ENCODE measurements around the gene EIF2S2. TPM values are rescaled to one million over a fixed set of nuclear protein-coding genes. Genes with fewer than 3 reads are reported as not detected.

Gene EIF2S2
- total RNA-seq, 1 experiment from 2014 or later = 124 TPM

DNA sequence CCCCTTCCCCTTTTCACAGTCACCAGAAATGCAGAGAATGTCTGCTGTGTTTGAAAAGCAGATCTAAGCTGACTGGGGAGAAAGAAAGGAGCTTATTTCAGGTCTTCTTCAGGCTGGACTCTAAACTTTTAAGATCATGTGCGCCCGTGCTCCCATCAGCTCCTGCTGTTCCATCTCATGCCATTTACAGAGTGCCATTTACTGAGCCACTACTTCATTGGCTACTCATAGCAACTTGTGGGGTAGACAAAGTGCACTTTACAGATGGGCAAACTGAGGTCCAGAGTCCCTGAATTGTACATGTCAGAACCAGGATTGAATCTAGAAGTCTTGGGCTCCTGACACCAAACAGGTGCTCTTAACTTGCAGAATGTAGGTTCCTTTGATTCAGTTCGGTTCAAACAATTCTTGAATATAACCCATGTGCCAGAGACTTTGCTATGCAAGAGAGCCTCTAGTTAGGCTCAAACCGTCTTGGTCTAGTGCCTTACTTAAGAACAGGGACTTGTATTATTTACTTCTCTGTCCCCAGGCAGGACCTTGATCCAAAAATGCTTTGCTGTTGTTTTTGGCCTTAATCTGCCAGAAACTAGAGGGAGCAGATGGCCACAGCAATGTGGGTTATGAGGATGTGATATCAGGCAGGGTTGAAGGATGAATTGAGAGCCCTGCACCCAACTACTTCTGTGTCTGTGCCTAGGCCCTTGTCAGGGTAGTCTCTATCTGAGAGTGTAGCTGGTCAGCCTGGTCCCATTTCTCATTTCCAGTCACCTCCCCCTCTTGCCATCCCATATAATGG is 61.9 kb downstream of the EIF2S2 start:
- DNase-seq (ENCODE audit: low spot score) = no peak
- no peaks in the 10 kb centered on the region for H3K27me3 Mint-ChIP-seq (ENCODE audit: low read depth)
- ChIA-PET POLR2A (no interaction called here), CTCF (interaction anchor here (1.5 to 1.7 kb wide), 2 partner anchors 19 to 187 kb away, joined by 3 to 5 read pairs; no protein-coding TSS in a partner anchor)
- no peak overlapping the region for H3K27ac Mint-ChIP-seq
- peaks cover 52% of the 10 kb centered on the region for H3K4me1 Mint-ChIP-seq
- 0 out of 2 replicates have a peak, but pooled peaks cover 2% of the 10 kb centered on the region for H3K36me3 Mint-ChIP-seq
- ATAC-seq = no peak
- no peaks in the 10 kb centered on the region for H3K9me3 Mint-ChIP-seq
- TF ChIP-seq ZNF317 (CRISPR knock-in tag; IDR thresholded peaks at IDR 0.05; ENCODE audit: borderline replicate concordance, low read depth) = no peak
- no peak for TF ChIP-seq ZBTB21 (CRISPR knock-in tag; IDR thresholded peaks at IDR 0.05; ENCODE audit: borderline replicate concordance)
- TF ChIP-seq GABPB1 (CRISPR knock-in tag; IDR thresholded peaks at IDR 0.05) = no peak
- no peak for TF ChIP-seq GRHL2 (CRISPR knock-in tag; IDR thresholded peaks at IDR 0.05; ENCODE audit: insufficient replicate concordance, severe bottlenecking)
- TF ChIP-seq, protein P1, sequence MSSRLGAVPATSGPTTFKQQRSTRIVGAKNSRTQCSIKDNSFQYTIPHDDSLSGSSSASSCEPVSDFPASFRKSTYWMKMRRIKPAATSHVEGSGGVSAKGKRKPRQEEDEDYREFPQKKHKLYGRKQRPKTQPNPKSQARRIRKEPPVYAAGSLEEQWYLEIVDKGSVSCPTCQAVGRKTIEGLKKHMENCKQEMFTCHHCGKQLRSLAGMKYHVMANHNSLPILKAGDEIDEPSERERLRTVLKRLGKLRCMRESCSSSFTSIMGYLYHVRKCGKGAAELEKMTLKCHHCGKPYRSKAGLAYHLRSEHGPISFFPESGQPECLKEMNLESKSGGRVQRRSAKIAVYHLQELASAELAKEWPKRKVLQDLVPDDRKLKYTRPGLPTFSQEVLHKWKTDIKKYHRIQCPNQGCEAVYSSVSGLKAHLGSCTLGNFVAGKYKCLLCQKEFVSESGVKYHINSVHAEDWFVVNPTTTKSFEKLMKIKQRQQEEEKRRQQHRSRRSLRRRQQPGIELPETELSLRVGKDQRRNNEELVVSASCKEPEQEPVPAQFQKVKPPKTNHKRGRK (CRISPR knock-in tag; IDR thresholded peaks at IDR 0.05; ENCODE audit: borderline replicate concordance) = no peak
- TF ChIP-seq, protein P2, sequence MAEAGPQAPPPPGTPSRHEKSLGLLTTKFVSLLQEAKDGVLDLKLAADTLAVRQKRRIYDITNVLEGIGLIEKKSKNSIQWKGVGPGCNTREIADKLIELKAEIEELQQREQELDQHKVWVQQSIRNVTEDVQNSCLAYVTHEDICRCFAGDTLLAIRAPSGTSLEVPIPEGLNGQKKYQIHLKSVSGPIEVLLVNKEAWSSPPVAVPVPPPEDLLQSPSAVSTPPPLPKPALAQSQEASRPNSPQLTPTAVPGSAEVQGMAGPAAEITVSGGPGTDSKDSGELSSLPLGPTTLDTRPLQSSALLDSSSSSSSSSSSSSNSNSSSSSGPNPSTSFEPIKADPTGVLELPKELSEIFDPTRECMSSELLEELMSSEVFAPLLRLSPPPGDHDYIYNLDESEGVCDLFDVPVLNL (CRISPR knock-in tag; IDR thresholded peaks at IDR 0.05; ENCODE audit: borderline replicate concordance, low read depth) = no peak
- TF ChIP-seq, protein P3, sequence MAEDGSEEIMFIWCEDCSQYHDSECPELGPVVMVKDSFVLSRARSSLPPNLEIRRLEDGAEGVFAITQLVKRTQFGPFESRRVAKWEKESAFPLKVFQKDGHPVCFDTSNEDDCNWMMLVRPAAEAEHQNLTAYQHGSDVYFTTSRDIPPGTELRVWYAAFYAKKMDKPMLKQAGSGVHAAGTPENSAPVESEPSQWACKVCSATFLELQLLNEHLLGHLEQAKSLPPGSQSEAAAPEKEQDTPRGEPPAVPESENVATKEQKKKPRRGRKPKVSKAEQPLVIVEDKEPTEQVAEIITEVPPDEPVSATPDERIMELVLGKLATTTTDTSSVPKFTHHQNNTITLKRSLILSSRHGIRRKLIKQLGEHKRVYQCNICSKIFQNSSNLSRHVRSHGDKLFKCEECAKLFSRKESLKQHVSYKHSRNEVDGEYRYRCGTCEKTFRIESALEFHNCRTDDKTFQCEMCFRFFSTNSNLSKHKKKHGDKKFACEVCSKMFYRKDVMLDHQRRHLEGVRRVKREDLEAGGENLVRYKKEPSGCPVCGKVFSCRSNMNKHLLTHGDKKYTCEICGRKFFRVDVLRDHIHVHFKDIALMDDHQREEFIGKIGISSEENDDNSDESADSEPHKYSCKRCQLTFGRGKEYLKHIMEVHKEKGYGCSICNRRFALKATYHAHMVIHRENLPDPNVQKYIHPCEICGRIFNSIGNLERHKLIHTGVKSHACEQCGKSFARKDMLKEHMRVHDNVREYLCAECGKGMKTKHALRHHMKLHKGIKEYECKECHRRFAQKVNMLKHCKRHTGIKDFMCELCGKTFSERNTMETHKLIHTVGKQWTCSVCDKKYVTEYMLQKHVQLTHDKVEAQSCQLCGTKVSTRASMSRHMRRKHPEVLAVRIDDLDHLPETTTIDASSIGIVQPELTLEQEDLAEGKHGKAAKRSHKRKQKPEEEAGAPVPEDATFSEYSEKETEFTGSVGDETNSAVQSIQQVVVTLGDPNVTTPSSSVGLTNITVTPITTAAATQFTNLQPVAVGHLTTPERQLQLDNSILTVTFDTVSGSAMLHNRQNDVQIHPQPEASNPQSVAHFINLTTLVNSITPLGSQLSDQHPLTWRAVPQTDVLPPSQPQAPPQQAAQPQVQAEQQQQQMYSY (CRISPR knock-in tag; IDR thresholded peaks at IDR 0.05) = no peak
- H3K4me3 Mint-ChIP-seq = no peak overlapping the region

- H3K4me3 Mint-ChIP-seq = no peak overlapping the region
- H3K27me3 Mint-ChIP-seq (ENCODE audit: low read depth) = no peaks in the 10 kb centered on the region
- no peak for TF ChIP-seq MYBL2 (CRISPR knock-in tag; IDR thresholded peaks at IDR 0.05)
- TF ChIP-seq FOXK1 (CRISPR knock-in tag; IDR thresholded peaks at IDR 0.05) = no peak
- ChIA-PET POLR2A (no interaction called here), CTCF (interaction anchor here (1.5 kb wide), 1 partner anchor 186 kb away, joined by 3 read pairs; no protein-coding TSS in a partner anchor)
- H3K4me1 Mint-ChIP-seq = peaks cover 54% of the 10 kb centered on the region
- no peaks in the 10 kb centered on the region for H3K9me3 Mint-ChIP-seq
- ATAC-seq (no peak), DNase-seq (ENCODE audit: low spot score) (no peak)
- H3K36me3 Mint-ChIP-seq = 0 out of 2 replicates have a peak, but pooled peaks cover 2% of the 10 kb centered on the region
- H3K27ac Mint-ChIP-seq = no peak overlapping the region
These were observed 62.7 kb downstream of the EIF2S2 start for GRCh38 chr20:34049389-34049788.

DNA sequence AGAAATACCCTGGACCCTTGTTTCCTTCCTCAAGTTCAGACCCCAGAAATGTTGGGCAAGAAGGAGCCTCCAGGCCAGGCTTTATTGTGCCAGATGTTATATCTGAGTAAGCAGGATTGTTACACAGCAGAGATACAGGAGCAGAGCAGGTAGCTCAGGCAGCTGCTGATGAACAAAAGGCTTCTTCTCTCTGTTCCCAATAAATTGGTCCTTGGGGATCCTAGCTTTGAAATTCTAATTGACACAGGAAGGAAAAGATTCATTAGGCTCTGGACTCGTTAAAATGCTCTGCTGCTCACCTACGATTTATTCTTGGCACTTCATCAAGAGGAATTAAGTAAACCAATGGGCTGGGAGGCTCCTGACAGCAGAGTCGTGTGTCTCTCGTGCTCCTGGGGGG is 64.1 kb downstream of the EIF2S2 start:
- CTCF ChIA-PET = interaction anchor here (0.6 to 1.2 kb wide), 2 partner anchors 22 to 155 kb away, joined by 5 to 6 read pairs; no protein-coding TSS in a partner anchor
- TF ChIP-seq SMAD3 (CRISPR knock-in tag; IDR thresholded peaks at IDR 0.05; ENCODE audit: borderline replicate concordance) (no peak), NFYB (CRISPR knock-in tag; conservative IDR thresholded peaks at IDR 0.05; ENCODE audit: low read depth) (no peak), CDX4 (CRISPR knock-in tag; IDR thresholded peaks at IDR 0.05; ENCODE audit: borderline replicate concordance) (no peak), PRRX2 (CRISPR knock-in tag; IDR thresholded peaks at IDR 0.05) (no peak), GTF2I (CRISPR knock-in tag; conservative IDR thresholded peaks at IDR 0.05) (no peak), ESRRA (CRISPR knock-in tag; IDR thresholded peaks at IDR 0.05; ENCODE audit: borderline replicate concordance) (no peak), ATF1 (CRISPR knock-in tag; IDR thresholded peaks at IDR 0.05) (no peak), KAT7 (CRISPR knock-in tag; IDR thresholded peaks at IDR 0.05; ENCODE audit: borderline replicate concordance) (no peak), MYBL2 (CRISPR knock-in tag; IDR thresholded peaks at IDR 0.05) (no peak), NFE2L1 (CRISPR knock-in tag; IDR thresholded peaks at IDR 0.05) (no peak), PREB (CRISPR knock-in tag; IDR thresholded peaks at IDR 0.05; ENCODE audit: borderline replicate concordance) (no peak), NR3C1 (CRISPR knock-in tag; conservative IDR thresholded peaks at IDR 0.05; ENCODE audit: low read depth) (no peak)
- TF ChIP-seq, protein P1 (CRISPR knock-in tag; IDR thresholded peaks at IDR 0.05; ENCODE audit: borderline replicate concordance) = no peak

More for the DNA sequence above, 64.1 kb downstream of the EIF2S2 start:
- POLR2A ChIA-PET = interaction anchor here (0.6 kb wide), 1 partner anchor 115 kb away, joined by 3 read pairs; no protein-coding TSS in a partner anchor
- H3K4me1 Mint-ChIP-seq = peaks cover 49% of the 10 kb centered on the region
- 0 out of 2 replicates have a peak, but pooled peaks cover 2% of the 10 kb centered on the region for H3K36me3 Mint-ChIP-seq
- no peak for DNase-seq (ENCODE audit: low spot score)
- no peaks in the 10 kb centered on the region for H3K9me3 Mint-ChIP-seq
- no peak overlapping the region for H3K4me3 Mint-ChIP-seq
- ATAC-seq = no peak
- H3K27ac Mint-ChIP-seq = no peak overlapping the region
- no peaks in the 10 kb centered on the region for H3K27me3 Mint-ChIP-seq (ENCODE audit: low read depth)

All from WTC11 (cell line).